Keratinocyte (primary cell): Measurements from ENCODE around the gene PRDX6.
"Not testable (repeated sequence)": the region's sequence is repeated elsewhere in the genome, so short reads cannot be mapped to it uniquely, and the experiment has no call there.

Source experiments
- EZH2 ChIP-seq: IDR thresholded peaks from one replicate; pipeline ENCODE4 v1.6.1; 2012; ENCODE audit warnings: inconsistent platforms, mild to moderate bottlenecking, low read length, moderate library complexity
- TF ChIP-seq, protein P1 (sequence below), 3 experiments: IDR thresholded peaks in 1 of 3; conservative IDR thresholded peaks in 1 of 3; optimal IDR thresholded peaks in 1 of 3; 2 replicates in 2 of 3; 3 replicates in 1 of 3; pipeline versions ENCODE3 to v1.5.1; 2011; ENCODE audit warnings: low read length in 3 of 3, mild to moderate bottlenecking in 3 of 3, moderate library complexity in 2 of 3, control low read depth in 1 of 3, inconsistent platforms in 1 of 3; ENCODE audit not compliant: insufficient read depth in 2 of 3; ENCODE audit errors: extremely low read depth in 1 of 3

DNA sequence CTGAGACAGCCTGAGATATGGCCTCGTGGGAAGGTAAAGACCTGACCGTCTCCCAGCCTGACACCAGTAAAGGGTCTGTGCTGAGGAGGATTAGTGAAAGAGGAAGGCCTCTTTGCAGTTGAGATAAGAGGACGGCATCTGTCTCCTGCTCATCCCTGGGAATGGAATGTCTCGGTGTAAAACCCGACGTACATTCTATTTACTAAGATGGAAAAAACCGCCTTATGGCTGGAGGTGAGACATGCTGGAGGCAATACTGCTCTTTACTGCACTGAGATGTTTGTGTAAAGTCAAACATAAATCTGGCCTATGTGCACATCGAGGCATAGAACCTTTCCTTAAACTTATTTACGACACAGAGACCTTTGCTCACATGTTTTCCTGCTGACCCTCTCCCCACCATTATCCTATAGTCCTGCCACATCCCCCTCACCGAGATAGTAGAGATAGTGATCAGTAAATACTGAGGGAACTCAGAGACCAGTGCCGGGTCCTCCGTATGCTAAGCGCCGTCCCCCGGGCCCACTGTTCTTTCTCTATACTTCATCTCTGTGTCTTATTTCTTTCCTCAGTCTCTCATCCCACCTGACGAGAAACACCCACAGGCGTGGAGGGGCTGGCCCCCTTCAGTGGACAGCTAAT, 2.2 kb upstream of the PRDX6 start:
- TF ChIP-seq EZH2, result not testable (repeated sequence)
- TF ChIP-seq, protein P1, sequence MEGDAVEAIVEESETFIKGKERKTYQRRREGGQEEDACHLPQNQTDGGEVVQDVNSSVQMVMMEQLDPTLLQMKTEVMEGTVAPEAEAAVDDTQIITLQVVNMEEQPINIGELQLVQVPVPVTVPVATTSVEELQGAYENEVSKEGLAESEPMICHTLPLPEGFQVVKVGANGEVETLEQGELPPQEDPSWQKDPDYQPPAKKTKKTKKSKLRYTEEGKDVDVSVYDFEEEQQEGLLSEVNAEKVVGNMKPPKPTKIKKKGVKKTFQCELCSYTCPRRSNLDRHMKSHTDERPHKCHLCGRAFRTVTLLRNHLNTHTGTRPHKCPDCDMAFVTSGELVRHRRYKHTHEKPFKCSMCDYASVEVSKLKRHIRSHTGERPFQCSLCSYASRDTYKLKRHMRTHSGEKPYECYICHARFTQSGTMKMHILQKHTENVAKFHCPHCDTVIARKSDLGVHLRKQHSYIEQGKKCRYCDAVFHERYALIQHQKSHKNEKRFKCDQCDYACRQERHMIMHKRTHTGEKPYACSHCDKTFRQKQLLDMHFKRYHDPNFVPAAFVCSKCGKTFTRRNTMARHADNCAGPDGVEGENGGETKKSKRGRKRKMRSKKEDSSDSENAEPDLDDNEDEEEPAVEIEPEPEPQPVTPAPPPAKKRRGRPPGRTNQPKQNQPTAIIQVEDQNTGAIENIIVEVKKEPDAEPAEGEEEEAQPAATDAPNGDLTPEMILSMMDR (optimal IDR thresholded peaks at IDR 0.05 in 1 of 3, IDR thresholded peaks at IDR 0.05 in 1 of 3, conservative IDR thresholded peaks at IDR 0.05 in 1 of 3; ENCODE audit: extremely low read depth in 1 of 3, insufficient read depth in 2 of 3, low read length in 3 of 3), result not testable (repeated sequence)
